Measurements from ENCODE around the gene ATXN1. TPM values are rescaled to one million over a fixed set of nuclear protein-coding genes. Genes with fewer than 3 reads are reported as not detected.

The ATXN1 gene
- total RNA-seq, 2 donors from 2014 or later = 56.4 to 103 TPM

GRCh38 chr6:16503241-16503775 is 258.0 kb downstream of the ATXN1 start:
- H3K4me1 Mint-ChIP-seq (ENCODE audit: low read depth in 2 of 2) = peaks cover 27 to 37% of the 10 kb centered on the region in 2 donors
- peak overlapping the region; percentile 5 for H3K4me3 Mint-ChIP-seq
- H3K27me3 Mint-ChIP-seq = no peaks in the 10 kb centered on the region
- H3K36me3 Mint-ChIP-seq = peaks cover 5% of the 10 kb centered on the region
- peak overlapping the region in 1 of 2 donors; percentile 13 for H3K27ac Mint-ChIP-seq
- DNase-seq (ENCODE audit: low spot score) = no peak
- H3K9me3 Mint-ChIP-seq = no peaks in the 10 kb centered on the region
- ATAC-seq = peak in 1 of 2 donors; percentile 48

DNA sequence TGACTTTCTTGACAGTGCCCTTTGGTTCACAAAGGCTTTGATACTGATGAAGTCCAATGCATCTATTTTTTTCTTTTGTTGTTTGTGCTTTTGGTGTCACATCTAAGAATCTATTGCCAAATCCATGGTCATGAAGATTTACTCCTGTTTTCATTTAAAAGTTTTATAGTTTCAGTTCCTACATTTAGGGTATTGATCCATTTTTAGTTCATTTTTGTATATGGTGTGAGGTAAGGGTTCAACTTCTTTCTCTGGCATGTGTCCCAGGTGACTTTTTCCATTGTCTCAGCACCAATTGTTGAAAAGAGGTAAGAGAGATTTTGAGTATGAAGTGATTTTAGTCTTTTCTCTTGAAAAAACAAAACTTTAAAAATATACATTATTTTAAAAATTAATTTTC is 262.3 kb downstream of the ATXN1 start:
- ATAC-seq (no peak), DNase-seq (ENCODE audit: low spot score) (no peak)
- H3K9me3 Mint-ChIP-seq = no peaks in the 10 kb centered on the region
- H3K4me3 Mint-ChIP-seq = no peak overlapping the region
- peaks cover 23 to 27% of the 10 kb centered on the region in 2 donors for H3K4me1 Mint-ChIP-seq (ENCODE audit: low read depth in 2 of 2)
- H3K27me3 Mint-ChIP-seq = no peaks in the 10 kb centered on the region
- peaks cover 5% of the 10 kb centered on the region for H3K36me3 Mint-ChIP-seq
- no peak overlapping the region for H3K27ac Mint-ChIP-seq

DNA sequence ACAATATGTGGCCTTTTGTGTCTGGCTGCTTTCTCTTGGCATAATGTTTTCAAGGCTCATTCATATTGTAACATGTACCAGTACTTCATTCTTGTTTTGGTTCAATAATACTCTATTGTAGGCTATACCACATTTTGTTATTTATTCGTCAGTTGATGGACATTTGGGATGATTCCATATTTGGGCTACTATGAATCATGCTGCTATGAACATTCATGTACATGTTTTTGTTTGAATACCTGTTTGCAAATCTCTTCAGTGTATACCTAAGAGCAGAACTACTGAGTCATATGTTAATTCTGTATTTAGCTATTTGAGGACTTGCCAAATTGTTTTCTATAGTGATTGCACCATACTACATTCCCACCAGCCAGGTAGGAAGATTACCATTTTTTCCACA is 263.0 kb downstream of the ATXN1 start:
- ATAC-seq (no peak), DNase-seq (ENCODE audit: low spot score) (no peak)
- Mint-ChIP-seq H3K27ac (no peak overlapping the region), H3K27me3 (no peaks in the 10 kb centered on the region), H3K4me1 (ENCODE audit: low read depth in 2 of 2) (peaks cover 20 to 23% of the 10 kb centered on the region in 2 donors), H3K9me3 (no peaks in the 10 kb centered on the region), H3K36me3 (peaks cover 5% of the 10 kb centered on the region), H3K4me3 (no peak overlapping the region)

DNA sequence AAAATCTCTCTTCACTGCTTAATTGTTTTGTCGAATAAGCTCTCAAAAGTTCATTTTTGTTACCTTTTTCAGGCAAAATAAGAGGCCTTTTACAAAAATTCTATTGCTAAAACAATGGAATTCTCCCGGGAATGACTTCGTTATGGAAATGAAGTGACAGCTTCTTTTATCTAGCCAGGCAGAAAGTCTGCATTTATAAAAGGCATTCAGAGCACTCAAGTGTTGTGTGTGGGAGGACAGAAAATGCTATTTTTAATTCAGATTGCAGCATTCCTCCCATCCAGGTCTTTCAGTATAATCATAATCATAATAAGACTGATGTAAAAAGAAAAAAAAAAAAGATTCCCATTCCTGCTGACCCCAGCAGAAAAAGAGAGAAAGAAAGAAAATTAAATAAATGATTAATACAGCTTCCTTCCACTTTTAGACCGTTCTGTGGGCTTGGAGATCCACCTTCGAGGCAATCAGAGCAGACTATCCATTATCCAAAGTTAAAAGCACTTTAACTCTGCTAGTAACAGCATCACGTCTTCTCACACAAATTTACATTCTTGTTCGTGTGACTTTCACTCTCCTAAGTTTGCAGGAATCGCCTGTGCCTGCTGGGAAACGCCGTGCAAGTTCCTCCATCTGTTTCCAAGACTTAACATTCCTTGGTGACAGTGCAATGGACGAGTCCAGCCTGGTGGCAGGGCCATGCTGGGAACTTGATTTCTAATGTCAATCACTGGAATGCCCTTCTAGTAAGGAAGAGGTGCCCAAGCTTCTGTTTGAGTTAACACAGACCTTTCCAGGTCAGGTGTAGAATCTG is 264.1 kb downstream of the ATXN1 start:
- peaks cover 5% of the 10 kb centered on the region for H3K36me3 Mint-ChIP-seq
- H3K9me3 Mint-ChIP-seq = no peaks in the 10 kb centered on the region
- H3K4me1 Mint-ChIP-seq (ENCODE audit: low read depth in 2 of 2) = peaks cover 23 to 27% of the 10 kb centered on the region in 2 donors
- no peak overlapping the region for H3K4me3 Mint-ChIP-seq
- DNase-seq (ENCODE audit: low spot score) (no peak), ATAC-seq (no peak)
- no peak overlapping the region for H3K27ac Mint-ChIP-seq
- H3K27me3 Mint-ChIP-seq = no peaks in the 10 kb centered on the region

- ATAC-seq (no peak), DNase-seq (ENCODE audit: low spot score) (no peak)
- Mint-ChIP-seq H3K27me3 (no peaks in the 10 kb centered on the region), H3K4me1 (ENCODE audit: low read depth in 2 of 2) (peaks cover 23 to 27% of the 10 kb centered on the region in 2 donors), H3K9me3 (no peaks in the 10 kb centered on the region), H3K27ac (no peak overlapping the region), H3K4me3 (no peak overlapping the region), H3K36me3 (no peaks in the 10 kb centered on the region)
Measured at GRCh38 chr6:16496210-16496609, 265.1 kb downstream of the ATXN1 start.

DNA sequence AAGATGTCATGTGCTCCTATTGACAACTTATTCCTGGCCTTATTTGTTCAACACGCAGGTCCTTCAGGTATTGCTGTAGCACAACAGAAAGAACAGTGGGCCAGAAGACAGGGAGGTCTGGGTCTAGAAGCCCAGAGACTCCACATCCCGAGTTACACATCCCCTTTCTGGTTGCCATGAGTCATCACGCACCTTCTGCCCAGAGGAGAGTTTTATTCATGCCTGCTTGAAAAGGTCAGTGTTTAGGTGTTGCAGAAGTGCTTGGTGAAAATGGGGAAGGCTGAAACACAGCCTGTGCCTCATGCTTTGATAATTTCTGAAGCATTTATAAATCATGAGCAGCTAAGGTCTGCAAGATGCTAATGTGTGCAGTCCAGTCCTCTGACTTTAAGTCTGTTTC is 266.5 kb downstream of the ATXN1 start:
- no peak overlapping the region for H3K4me3 Mint-ChIP-seq
- H3K27ac Mint-ChIP-seq = no peak overlapping the region
- no peaks in the 10 kb centered on the region for H3K27me3 Mint-ChIP-seq
- ATAC-seq (peak in 1 of 2 donors; percentile 44), DNase-seq (ENCODE audit: low spot score) (no peak)
- no peaks in the 10 kb centered on the region for H3K36me3 Mint-ChIP-seq
- H3K4me1 Mint-ChIP-seq (ENCODE audit: low read depth in 2 of 2) = peaks cover 31 to 35% of the 10 kb centered on the region in 2 donors
- H3K9me3 Mint-ChIP-seq = no peaks in the 10 kb centered on the region

DNA sequence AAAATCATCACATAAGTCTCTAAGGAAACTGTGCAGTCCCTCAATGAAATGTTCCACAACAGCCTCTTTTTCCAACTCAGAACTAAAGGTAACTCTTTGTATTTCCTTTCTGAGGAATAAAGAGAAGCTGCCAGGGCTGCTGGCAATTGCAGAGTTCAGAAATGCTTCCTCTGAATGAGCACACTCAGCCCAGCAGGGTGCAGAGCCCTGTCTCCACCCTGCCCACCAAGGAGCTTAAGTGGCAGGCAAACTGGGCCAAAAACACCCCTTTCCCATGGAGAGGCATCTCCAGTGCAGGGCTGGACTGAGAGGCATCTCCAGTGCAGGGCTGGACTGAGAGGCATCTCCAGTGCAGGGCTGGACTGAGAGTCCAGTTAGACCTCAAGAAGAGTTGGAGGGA is 267.5 kb downstream of the ATXN1 start:
- no peak overlapping the region for H3K27ac Mint-ChIP-seq
- no peak for DNase-seq (ENCODE audit: low spot score)
- no peaks in the 10 kb centered on the region for H3K9me3 Mint-ChIP-seq
- H3K36me3 Mint-ChIP-seq = no peaks in the 10 kb centered on the region
- H3K4me1 Mint-ChIP-seq (ENCODE audit: low read depth in 2 of 2) = peaks cover 39 to 43% of the 10 kb centered on the region in 2 donors
- no peak overlapping the region for H3K4me3 Mint-ChIP-seq
- ATAC-seq = no peak
- H3K27me3 Mint-ChIP-seq = no peaks in the 10 kb centered on the region

GRCh38 chr6:16493112-16493511 is 268.1 kb downstream of the ATXN1 start:
- Mint-ChIP-seq H3K4me3 (no peak overlapping the region), H3K27ac (peak overlapping the region; percentile 2 to 31), H3K4me1 (ENCODE audit: low read depth in 2 of 2) (peaks cover 43 to 50% of the 10 kb centered on the region in 2 donors), H3K9me3 (no peaks in the 10 kb centered on the region), H3K27me3 (no peaks in the 10 kb centered on the region), H3K36me3 (no peaks in the 10 kb centered on the region)
- ATAC-seq (no peak), DNase-seq (ENCODE audit: low spot score) (no peak)

- Mint-ChIP-seq H3K27ac (no peak overlapping the region), H3K27me3 (no peaks in the 10 kb centered on the region), H3K36me3 (no peaks in the 10 kb centered on the region), H3K4me1 (ENCODE audit: low read depth in 2 of 2) (peaks cover 54 to 63% of the 10 kb centered on the region in 2 donors), H3K9me3 (no peaks in the 10 kb centered on the region), H3K4me3 (no peak overlapping the region)
- DNase-seq (ENCODE audit: low spot score) = no peak
- no peak for ATAC-seq
Measured at GRCh38 chr6:16491666-16492313, 269.5 kb downstream of the ATXN1 start.

DNA sequence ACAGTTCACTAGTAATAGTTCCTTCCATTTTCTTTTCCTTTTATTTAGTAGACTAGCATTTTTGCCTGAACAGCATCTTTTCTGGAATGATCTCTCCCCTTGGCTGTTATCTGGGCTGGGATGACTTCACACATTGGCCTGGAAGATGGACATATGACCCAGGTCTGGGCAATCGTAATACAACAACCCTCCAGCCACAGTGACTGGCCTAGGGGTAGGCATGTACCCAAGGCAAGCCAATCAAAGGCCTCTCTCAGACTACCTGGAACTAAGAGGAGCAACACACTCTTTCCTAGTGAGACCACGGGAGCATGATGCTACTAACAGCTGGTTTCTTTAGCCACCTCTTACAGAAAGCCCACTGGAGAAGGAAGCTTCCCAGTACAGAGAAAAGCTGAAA is 270.6 kb downstream of the ATXN1 start:
- H3K27me3 Mint-ChIP-seq = no peaks in the 10 kb centered on the region
- no peaks in the 10 kb centered on the region for H3K36me3 Mint-ChIP-seq
- peaks cover 59 to 67% of the 10 kb centered on the region in 2 donors for H3K4me1 Mint-ChIP-seq (ENCODE audit: low read depth in 2 of 2)
- H3K9me3 Mint-ChIP-seq = no peaks in the 10 kb centered on the region
- H3K4me3 Mint-ChIP-seq = no peak overlapping the region
- DNase-seq (ENCODE audit: low spot score) = no peak
- no peak for ATAC-seq
- H3K27ac Mint-ChIP-seq = no peak overlapping the region

DNA sequence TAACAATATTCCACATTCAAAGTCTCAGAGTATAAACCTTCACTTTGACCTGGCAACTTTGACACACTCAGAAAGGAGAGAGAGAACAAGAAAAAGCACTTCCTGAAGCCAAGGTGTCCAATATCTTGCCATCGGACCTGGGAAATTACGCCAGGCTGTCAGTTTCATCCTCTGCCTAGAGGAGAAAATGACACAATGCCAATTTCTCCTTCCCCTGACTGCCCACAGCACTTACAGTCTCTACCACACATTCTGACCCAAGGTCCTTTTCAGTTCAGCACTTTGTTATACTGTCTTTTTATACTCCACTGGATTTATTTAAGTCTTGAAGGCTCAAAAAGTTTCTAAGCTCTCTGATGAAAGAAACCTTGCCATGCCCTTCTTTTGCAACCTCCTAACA is 272.4 kb downstream of the ATXN1 start:
- Mint-ChIP-seq H3K27ac (peak overlapping the region; percentile 76 to 96), H3K27me3 (no peaks in the 10 kb centered on the region), H3K9me3 (no peaks in the 10 kb centered on the region), H3K4me3 (peak overlapping the region; percentile 80), H3K4me1 (ENCODE audit: low read depth in 2 of 2) (peaks cover 62 to 75% of the 10 kb centered on the region in 2 donors), H3K36me3 (no peaks in the 10 kb centered on the region)
- DNase-seq (ENCODE audit: low spot score) (no peak), ATAC-seq (peak in 1 of 2 donors; percentile 24)

- Mint-ChIP-seq H3K9me3 (no peaks in the 10 kb centered on the region), H3K4me3 (peak overlapping the region; percentile 80), H3K36me3 (peaks cover 7% of the 10 kb centered on the region), H3K27ac (peak overlapping the region; percentile 76 to 96), H3K27me3 (no peaks in the 10 kb centered on the region), H3K4me1 (ENCODE audit: low read depth in 2 of 2) (peaks cover 66 to 78% of the 10 kb centered on the region in 2 donors)
- ATAC-seq = no peak
- no peak for DNase-seq (ENCODE audit: low spot score)
Measured at GRCh38 chr6:16487996-16488674, 273.1 kb downstream of the ATXN1 start.

GRCh38 chr6:16486661-16487060 is 274.6 kb downstream of the ATXN1 start:
- no peak for ATAC-seq

More at GRCh38 chr6:16486661-16487060, 274.6 kb downstream of the ATXN1 start:
- no peaks in the 10 kb centered on the region for H3K9me3 Mint-ChIP-seq
- H3K27ac Mint-ChIP-seq = peak overlapping the region; percentile 92 to 96
- no peak for DNase-seq (ENCODE audit: low spot score)
- peaks cover 13% of the 10 kb centered on the region for H3K36me3 Mint-ChIP-seq
- no peaks in the 10 kb centered on the region for H3K27me3 Mint-ChIP-seq
- peaks cover 73 to 87% of the 10 kb centered on the region in 2 donors for H3K4me1 Mint-ChIP-seq (ENCODE audit: low read depth in 2 of 2)
- peak overlapping the region; percentile 80 for H3K4me3 Mint-ChIP-seq

All from natural killer cell treated with Interleukin-12 subunit alpha and Interleukin-12 subunit beta and Interleukin-15 and Interleukin-18, amount 100 ng/mL, for 72 hours (primary cell).